Activated T-helper 1 cell treated with anti-CD3 and anti-CD28 coated beads, Interleukin-12 subunit alpha, Interleukin-12 subunit beta, Interleukin-2, Interleukin-4 antibody, amounts not matched to agents 30 ng/mL and 10 ng/mL and 1 ng/mL, durations not matched to agents 14 hours and 24 hours and 36 hours (primary cell): ENCODE data around the gene PTGDR2. TPM values are rescaled to one million over a fixed set of nuclear protein-coding genes. Genes with fewer than 3 reads are reported as not detected.

Experiments
- DNase-seq: peaks from one replicate; pipeline ENCODE4 v3.0.0; 2021; ENCODE audit warnings: low spot score
- H3K27ac Mint-ChIP-seq: one replicate; pipeline ENCODE4 v1.8.0; 2021; ENCODE audit warnings: mild to moderate bottlenecking, mixed read lengths
- H3K27me3 Mint-ChIP-seq: one replicate; pipeline ENCODE4 v1.8.0; 2022; ENCODE audit warnings: mild to moderate bottlenecking, moderate library complexity, mixed read lengths; ENCODE audit not compliant: insufficient read depth
- H3K36me3 Mint-ChIP-seq: one replicate; pipeline ENCODE4 v1.8.0; 2021; ENCODE audit warnings: low read depth, mixed read lengths
- H3K4me1 Mint-ChIP-seq: one replicate; pipeline ENCODE4 v1.8.0; 2021; ENCODE audit warnings: low read depth, mixed read lengths
- H3K4me3 Mint-ChIP-seq: one replicate; pipeline ENCODE4 v1.8.0; 2021; ENCODE audit warnings: mild to moderate bottlenecking, moderate library complexity, mixed read lengths
- H3K9me3 Mint-ChIP-seq: one replicate; pipeline ENCODE4 v1.8.0; 2021; ENCODE audit warnings: mixed read lengths
- intact Hi-C: fragments of 100-400 bp; cut with micrococcal nuclease; formaldehyde crosslinking; loops from one replicate; pipeline ENCODE4 v1.15.1; 2024
- total RNA-seq: library from RNA; stranded (reverse); gene quantifications from 2 replicates; pipeline ENCODE4 v1.2.3, GENCODE V29; 2022

PTGDR2 gene
- total RNA-seq, 1 donor from 2014 or later: 0.10 TPM

DNA sequence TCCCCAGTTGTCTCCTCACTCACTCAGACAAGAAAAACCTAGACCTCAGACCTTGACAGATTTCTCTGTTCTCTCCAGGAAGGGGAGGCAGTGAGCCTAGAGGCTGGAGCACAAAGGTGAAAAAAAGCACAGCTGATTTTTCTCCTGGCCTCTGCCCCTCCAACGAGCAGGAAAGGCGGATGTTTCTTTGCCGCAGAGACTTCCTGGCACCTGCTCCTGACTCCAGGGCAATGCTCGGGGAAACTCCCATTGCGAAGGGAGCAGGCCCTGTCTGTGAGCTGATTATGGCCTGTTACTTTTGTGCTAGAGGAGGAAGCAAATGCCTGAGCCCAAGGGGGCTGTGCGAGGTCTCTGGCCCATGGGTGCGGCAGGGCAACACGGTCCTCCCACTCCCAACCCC lies 45.2 kb downstream of the PTGDR2 start:
- H3K27me3 Mint-ChIP-seq: peaks cover 4% of the 10 kb centered on the region
- H3K27ac Mint-ChIP-seq: no peak overlapping the region
- intact Hi-C loops: no loop called here
- no peak for DNase-seq
- H3K4me3 Mint-ChIP-seq: no peak overlapping the region
- no peaks in the 10 kb centered on the region for H3K9me3 Mint-ChIP-seq
- H3K4me1 Mint-ChIP-seq: peaks cover 5% of the 10 kb centered on the region
- H3K36me3 Mint-ChIP-seq: no peaks in the 10 kb centered on the region

DNA sequence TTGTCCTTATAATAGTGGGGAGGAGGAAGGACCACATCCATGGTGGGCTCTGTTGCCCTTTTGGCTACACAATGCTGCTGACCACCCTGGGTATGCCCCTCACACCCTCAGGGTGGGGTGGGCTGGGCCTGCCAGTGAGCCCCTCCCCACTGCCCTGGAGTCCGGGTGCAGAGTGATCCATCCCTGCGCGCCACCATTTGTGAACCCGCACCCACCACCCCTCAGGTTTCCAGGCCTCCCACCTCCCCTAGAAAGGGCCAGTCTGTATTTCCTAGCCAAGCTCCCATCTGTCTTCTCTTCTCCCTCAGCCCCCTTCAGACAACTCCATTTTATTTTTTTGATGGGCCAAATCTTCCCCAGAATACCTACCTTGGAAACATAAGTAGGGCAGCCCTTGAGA lies 45.6 kb downstream of the PTGDR2 start:
- no peak overlapping the region for H3K4me3 Mint-ChIP-seq
- H3K9me3 Mint-ChIP-seq: no peaks in the 10 kb centered on the region
- H3K4me1 Mint-ChIP-seq: peaks cover 5% of the 10 kb centered on the region
- DNase-seq: no peak
- H3K36me3 Mint-ChIP-seq: no peaks in the 10 kb centered on the region
- H3K27ac Mint-ChIP-seq: no peak overlapping the region
- H3K27me3 Mint-ChIP-seq: peaks cover 7% of the 10 kb centered on the region
- intact Hi-C loops: no loop called here

- Mint-ChIP-seq H3K4me3 (no peak overlapping the region), H3K27ac (no peak overlapping the region)
Measured at GRCh38 chr11:60809691-60810090, 46.1 kb downstream of the PTGDR2 start.

DNA sequence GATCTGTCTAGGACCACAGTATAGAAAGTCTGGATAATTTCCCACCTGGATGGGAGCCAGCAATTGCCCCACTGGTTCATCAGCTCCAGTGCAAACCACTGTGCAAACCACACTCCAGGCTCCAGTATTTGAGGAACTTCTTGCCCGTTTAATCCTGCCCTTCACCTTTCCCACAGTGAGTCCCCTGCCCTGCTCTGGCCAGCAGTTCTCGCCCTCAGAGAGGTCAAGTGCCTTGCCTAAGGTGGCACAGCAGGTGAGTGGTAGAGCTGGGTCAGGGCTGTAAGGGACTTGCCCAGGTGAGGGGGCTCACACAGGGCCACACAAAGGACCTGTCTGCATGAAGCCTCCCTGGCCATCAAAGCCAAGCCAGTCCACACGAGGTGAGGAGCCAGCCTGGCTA lies 46.5 kb downstream of the PTGDR2 start:
- Mint-ChIP-seq H3K9me3 (no peaks in the 10 kb centered on the region), H3K27me3 (peaks cover 7% of the 10 kb centered on the region), H3K36me3 (no peaks in the 10 kb centered on the region), H3K4me1 (peaks cover 5% of the 10 kb centered on the region), H3K4me3 (no peak overlapping the region), H3K27ac (no peak overlapping the region)
- intact Hi-C loops: no loop called here
- no peak for DNase-seq

More at GRCh38 chr11:60809691-60810090, 46.1 kb downstream of the PTGDR2 start:
- intact Hi-C loops: no loop called here
- Mint-ChIP-seq H3K4me1 (peaks cover 5% of the 10 kb centered on the region), H3K27me3 (peaks cover 7% of the 10 kb centered on the region), H3K36me3 (no peaks in the 10 kb centered on the region), H3K9me3 (no peaks in the 10 kb centered on the region)
- no peak for DNase-seq

GRCh38 chr11:60803273-60803936 lies 52.3 kb downstream of the PTGDR2 start:
- Mint-ChIP-seq H3K9me3 (no peaks in the 10 kb centered on the region), H3K4me1 (no peaks in the 10 kb centered on the region), H3K27ac (no peak overlapping the region), H3K36me3 (no peaks in the 10 kb centered on the region), H3K4me3 (no peak overlapping the region), H3K27me3 (peaks cover 13% of the 10 kb centered on the region)
- DNase-seq: no peak
- intact Hi-C loops: no loop called here

DNA sequence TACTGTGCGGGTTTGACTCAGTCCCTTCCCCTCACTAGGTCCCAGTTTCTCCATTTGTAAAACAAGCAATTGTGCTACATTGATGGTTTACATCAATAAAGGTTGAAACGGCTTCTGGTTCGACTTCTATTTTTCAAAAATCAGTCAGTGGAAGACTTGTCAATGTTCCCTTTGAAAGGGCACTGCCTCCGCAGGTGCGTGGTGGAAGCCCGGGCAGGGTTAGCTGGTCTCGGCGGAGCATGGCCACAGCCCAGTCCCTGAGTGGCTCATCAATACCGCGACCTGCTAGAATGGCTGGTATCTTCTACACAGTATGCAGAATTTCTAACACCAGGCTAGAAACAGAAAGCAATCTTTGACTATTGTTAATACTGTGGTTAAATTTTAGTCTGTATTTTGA lies 54.6 kb downstream of the PTGDR2 start:
- Mint-ChIP-seq H3K27me3 (peaks cover 13% of the 10 kb centered on the region), H3K9me3 (no peaks in the 10 kb centered on the region), H3K36me3 (no peaks in the 10 kb centered on the region), H3K4me1 (no peaks in the 10 kb centered on the region), H3K27ac (no peak overlapping the region), H3K4me3 (no peak overlapping the region)
- no peak for DNase-seq
- intact Hi-C loops: no loop called here

Other genes starting within 250 kb of the PTGDR2 start
- not detected in 2 replicates for gene MS4A8, start 156.3 kb downstream of the PTGDR2 start, total RNA-seq
- not detected in 2 replicates for gene MS4A18, start 131.2 kb downstream of the PTGDR2 start, total RNA-seq
- gene MS4A15, start 99.1 kb downstream of the PTGDR2 start, total RNA-seq: not detected in 2 replicates
- not detected in 2 replicates for gene MS4A10, start 70.6 kb downstream of the PTGDR2 start, total RNA-seq
- gene CCDC86, start 13.8 kb downstream of the PTGDR2 start, total RNA-seq: 88.2 and 92.2 TPM in 2 replicates
- not detected in 2 replicates for gene ZP1, start 11.6 kb upstream of the PTGDR2 start, total RNA-seq
- gene PRPF19, start 50.6 kb upstream of the PTGDR2 start, total RNA-seq: 221 and 222 TPM in 2 replicates
- gene TMEM109, start 58.2 kb upstream of the PTGDR2 start, total RNA-seq: 138 and 143 TPM in 2 replicates
- 2.4 and 3.2 TPM in 2 replicates for gene TMEM132A, start 68.5 kb upstream of the PTGDR2 start, total RNA-seq
- gene SLC15A3, start 96.2 kb upstream of the PTGDR2 start, total RNA-seq: 1.7 and 2.0 TPM in 2 replicates
- 411 and 416 TPM in 2 replicates for gene CD6, start 115.7 kb upstream of the PTGDR2 start, total RNA-seq
- gene CD5, start 246.5 kb upstream of the PTGDR2 start, total RNA-seq: 336 and 339 TPM in 2 replicates